ENCODE data around the gene SS18L1.

Gene SS18L1

DNA sequence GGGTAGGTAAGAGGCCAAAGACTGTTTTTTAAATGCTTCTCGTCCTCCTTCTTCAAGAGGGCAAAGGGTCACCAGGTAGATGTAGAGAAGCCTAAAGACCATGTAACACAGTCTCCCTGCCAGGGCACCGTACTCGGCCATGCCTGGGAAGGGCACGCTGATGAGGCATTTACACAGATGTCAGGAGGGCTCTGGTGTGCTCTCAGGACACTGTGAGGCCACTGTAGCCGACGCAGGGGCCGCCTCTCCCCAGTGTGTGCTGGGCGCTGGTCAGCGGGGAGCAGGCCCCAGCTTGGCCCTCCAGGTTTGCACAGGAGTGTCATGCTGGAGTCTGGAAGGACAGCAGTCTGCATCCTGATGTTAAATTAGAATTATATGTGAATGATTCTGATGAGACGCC lies 32.1 kb downstream of the SS18L1 start:
- DNase-seq, result no peak

DNA sequence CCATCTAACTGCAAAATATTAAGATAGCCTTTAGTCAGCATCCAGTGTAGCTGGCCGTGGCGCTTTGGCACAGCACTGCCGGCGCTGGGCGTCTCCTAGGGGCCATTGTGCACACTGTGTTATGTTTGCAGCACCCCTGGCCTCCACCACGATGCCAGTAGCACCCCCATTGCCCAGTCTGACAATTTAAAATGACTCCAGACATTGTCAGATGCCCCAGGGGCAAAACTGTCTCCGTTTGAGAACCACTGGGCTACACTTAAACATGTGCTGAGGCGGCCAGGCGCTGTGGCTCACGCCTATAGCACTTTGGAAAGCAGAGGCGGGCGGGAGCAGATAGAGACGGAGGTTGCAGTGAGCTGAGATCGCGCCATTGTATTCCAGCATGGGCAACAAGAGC lies 33.3 kb downstream of the SS18L1 start:
- no peak for DNase-seq

DNA sequence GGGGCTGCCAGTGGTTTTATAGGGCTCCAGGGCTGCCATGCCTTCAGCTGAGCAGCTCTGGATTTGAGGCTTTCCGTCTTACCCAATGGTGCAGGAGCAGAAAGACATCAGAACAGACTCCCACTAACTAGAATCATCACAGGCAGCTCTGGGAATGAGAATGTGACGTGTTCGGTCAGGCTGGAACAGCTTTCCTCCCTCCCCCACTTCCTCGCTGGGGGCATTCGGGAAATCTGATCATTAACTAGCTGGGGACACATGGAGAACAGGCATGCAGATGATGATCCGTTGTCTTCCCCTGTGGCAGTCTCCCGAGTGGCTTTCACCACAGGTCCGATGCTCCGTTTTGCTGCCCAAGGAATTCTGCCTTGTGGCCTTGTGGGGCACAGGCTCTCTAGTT lies 33.7 kb downstream of the SS18L1 start:
- DNase-seq, result no peak

DNA sequence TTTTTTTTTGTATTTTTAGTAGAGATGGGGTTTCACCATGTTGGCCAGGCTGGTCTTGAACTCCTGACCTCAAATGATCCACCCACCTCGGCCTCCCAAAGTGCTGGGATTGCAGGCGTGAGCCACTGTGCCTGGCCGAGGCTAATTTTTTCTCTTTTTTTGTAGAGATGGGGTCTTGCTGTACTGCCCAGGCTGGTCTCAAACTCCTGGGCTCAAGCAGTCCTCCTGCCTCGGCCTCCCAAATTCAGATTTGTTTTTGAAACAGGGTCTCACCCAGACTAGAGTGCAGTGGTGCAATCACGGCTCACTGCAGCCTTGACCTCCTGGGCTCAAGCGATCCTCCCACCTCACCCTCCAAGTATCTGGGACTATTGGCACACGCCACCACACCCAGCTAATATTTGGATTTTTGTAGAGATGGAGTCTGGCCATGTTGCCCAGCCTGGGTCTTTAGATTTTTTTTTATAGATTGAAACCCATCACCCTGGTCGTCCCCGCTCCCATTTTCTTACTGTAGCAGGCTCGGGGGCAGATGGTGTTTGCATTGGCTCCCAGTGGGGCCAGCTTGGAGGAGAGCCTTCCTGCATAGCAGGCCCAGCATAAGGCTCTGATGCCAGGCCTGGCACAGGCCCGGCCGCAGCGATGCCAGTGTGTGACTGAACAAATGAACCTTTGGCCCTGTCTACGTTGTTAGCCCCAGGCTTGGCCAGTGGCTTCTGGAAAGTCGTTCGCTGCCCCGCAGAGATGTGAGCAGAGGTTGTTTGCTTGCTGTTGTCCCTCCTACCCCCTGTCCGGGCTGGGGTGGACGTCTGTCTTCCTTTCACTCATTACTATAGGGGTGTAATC lies 35.0 kb downstream of the SS18L1 start:
- no peak for DNase-seq

DNA sequence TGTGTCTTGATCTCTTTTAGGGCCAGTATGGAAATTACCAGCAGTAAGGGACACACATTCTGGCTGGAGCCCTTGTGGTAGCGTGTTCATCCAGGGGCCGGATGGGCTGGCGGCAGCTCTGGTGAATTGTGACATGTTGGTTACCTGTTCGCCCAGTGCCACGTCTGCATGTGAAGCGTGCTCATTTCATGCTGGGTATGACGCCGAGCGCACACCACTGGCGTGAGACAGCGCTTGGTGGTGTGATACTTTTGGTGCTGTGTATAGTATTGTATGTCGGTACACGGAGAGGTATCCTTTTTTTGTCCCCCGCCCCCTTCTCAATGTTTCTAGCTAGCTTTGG lies 35.6 kb downstream of the SS18L1 start:
- DNase-seq, result no peak

DNA sequence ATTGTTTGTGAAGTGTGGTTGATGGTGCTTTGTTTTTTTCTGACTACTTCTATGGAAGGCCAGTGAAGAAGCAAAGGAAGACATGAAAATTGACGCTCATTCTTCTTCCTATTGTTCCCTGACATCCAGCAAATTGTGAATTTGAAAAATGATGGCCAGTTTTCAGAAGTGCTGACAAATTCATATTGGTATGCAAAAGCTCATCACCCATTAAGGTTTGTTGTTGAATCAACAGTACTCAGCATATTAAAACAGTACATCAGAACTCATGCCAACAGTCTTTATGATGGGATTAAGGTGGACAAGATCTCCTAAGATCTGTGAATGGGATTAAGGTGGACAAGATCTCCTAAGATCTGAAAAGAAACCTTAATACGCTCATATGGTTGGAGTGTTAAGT lies 38.2 kb downstream of the SS18L1 start:
- no peak for DNase-seq

DNA sequence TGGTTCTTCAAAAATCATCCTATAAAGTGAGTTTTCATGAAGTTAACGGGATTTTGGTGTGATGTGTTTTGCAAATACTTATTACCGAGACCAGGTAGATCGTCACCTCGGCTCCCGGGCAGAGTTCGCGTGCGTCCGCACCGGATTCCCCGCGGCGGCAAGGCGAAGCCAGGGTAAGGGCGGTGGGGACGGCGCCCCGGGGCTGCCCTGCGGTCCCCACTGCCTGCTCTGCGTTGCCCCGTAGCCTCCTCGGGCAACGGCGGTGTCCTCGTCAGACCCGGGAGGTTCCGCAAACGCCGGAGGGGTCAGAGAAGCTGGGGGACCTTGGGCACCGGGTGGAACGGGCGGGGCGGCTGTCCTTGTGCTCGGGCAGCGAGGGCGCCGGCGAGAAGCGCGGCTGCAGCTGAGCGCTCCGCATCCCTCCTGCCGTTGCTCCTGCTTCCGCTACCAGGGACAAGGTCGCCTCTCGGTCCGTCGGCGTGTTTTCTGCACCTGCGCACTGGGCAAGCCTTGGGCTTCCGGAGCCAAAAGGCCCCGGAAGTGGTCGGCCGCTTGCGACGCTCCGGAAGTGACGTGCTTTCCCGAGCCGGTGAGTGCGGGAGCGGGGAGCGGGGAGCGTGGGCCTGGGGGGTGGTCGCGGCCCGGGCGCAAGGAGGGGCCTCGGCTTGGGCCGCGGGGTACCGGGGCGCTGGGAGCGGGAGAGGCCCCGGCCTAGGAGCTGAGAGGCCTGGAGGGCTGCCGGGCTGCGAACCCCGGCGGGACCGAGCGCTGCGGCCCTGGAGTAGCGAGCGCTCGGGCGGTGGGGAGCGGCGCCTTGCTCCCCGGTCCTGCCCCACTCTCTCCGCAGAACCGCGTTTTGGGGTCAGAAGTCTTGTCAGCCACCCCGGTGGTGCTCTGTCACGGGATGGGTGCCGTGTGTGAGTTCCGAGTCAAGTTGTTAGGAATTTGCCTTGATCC lies 39.2 kb downstream of the SS18L1 start, which contains the start of gene MTG2:
Gene MTG2, plus strand, starts transcription at position 560 of the 957 bp plus-strand sequence. CDS start 10,393 bp downstream, outside the sequence.
- DNase-seq, result peak; percentile 99

DNA sequence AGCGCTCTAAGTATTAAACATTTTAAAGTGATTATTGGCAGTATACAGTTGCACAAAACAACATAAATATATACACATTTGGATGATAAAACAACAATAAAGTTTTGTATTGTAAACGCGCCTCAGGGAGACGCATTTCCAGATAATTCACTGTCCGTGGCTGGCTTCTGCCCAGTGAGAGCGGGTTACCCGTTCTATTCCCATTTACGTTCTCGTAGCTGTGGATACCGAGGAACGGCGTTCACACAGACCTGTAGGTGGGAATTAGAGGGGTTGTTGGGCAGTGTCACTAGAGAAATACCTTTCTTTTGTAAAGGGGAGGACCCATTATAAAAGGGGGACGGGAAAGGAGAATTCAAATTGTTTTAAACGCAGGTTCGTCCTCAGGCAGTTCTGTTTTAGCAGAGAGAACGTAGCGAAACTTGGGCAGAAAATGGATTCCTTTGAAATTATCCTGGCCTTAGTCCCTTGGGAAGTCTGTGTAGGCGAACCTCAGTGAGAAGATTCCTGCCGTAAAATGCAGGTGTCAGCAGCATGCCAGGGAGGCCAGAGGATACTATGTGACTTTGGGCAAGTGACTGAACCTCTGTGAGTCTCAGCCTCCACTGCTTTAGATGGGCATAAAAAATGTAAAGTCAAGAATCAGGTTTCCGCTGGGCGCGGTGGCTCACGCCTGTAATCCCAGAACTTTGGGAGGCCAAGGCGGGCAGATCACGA lies 40.0 kb downstream of the SS18L1 start:
- peak; percentile 20 for DNase-seq

DNA sequence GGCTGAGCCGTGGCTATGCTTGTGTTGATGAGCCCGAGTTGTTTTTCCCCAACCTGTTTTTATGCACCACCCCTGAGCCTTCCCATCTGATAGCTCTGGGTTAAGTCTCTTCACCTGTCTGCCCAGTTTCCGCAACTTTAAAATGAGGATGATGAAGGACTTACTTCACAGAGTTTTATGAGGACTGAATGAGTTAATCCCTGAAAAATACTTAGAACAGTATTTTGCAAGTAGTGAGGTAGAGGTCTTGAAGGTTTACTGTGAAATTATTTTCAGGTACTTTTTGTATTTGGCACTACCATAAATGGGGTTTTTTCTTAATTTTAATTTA lies 42.5 kb downstream of the SS18L1 start:
- DNase-seq, result no peak

DNA sequence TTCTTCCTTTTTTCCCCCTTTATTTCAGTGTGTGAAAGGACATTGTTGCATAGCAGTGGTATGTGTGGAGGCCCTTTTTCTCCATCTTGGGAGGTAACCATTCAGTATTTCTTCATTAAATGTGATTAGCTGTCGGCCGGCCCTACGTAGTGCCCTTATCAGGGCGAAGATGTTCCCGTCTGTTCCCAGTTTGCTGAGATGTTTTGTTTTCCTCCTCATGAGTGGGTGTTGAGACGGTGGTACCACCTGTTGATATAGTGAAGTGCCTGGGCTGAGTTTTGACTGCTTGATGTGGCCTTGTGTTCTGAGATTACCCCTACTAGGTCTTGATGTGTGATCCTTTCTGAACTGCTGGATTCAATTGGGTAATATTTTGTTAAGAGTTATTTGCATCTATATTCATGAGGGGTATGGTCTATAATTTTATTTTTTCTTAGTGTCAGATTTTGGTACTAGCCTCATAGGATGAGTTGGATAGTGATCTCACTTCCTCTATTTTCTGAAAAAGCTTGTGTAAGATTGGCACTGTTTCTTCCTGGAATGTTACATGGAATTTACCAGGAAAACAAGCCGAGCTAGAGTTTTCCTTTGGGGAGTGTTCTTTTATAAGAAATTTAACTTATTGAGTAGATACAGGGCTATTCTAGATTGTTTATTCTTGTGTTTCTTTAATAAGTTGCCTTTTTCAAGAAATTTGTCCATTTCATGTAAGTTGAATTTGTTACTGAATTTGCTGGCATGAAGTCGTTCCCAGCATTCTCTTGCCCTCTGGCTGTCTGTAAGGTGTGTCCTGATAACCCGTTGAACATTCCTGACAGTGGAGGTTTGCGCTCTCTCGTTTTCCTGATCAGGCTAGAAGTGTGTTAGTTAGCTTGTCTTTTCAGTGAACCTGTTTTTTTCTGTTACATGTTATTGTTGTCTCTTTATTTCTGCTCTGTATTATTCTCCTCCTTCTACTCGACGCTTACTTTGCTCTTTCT lies 43.6 kb downstream of the SS18L1 start:
- no peak for DNase-seq

DNA sequence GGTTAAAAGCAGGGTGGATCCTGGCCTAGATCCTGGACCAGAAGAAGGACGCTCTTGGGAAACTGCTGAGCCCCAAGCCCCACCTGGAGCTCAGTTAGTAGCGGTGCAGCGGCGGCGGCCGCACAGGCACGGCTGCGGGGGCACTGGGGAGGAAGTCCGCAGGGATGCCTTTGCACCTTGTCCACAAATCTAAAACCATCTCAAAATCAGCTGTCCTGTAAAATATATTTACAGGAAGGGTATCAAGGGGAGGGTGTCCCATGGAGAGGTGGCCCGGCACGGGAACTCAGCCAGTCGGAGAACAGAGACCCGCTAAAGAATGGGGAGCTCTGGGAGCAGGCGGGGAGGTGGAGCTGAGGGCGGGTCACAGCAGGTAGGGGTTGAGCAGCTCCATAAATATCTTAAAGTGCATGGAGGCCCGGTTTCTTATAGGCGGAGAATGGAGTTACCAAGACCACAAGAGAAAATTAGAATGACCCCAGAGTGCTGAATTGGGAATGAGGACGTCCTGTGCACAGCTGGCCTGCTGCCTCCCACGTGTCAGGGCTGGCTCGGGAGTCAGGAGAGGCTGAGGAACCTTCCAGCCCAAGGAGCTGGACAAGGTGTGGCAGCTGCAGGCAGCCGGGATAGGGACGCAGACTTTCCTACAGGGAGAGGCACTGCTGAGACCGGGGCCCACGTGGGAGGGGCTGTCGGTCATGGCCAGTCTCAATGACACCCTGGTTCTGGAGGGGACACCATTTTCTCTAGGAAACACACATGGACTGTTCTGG lies 47.3 kb downstream of the SS18L1 start:
- no peak for DNase-seq

DNA sequence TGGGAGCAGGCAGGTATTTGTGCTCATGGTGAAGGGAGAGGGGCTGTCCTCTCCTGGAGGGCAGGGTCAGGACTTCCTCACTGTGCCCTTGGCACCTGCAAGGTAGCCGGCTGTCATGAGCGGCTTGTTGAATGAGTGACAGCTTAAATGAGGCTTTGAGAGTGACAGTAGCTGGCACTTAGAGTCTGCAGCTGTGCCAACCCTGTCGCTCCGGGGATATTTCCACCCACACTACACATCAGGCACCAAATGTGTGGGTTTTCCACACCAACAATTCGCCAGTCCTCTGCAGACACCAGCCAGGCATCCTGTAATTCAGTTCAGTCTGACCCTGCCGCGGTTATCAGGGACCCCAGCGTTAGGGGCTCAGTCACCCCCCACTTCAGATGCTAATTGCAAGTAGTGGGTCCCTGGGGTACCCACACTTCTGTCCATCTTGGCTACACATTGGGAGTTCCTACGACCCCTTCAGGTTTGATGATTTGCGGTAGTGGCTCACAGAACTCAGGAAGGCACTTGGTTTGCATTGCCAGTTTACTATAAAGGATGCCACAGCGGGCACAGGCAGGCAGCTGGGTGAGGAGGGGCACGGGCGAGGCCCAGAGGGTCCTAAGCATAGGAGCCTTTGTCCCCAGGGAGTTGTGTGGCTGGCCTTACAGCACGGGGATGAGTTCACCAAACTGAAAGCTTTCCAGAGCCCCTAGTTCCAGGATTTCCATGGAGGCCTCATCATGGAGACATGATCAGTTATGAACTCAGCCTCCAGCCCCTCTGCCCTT lies 48.4 kb downstream of the SS18L1 start:
- DNase-seq, result no peak

DNA sequence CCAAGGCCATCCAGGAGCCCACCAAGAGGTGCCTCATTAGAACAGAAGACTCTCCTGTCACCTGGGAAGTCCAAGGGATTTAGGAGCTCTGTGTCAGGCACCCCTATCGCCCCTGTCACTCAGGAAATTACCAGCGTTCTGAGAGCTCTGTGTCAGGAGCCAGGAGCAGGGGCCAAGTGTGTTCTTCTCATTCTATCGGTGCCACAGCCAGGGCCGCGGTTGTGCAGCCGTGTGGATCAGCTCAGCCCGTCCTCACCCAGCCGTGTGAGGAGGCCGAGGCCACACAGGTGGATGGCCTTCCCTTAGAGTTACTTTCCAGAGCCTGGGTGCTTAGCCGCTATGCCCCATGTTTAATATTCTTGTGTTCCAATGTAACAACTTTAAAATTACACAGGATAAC lies 49.1 kb downstream of the SS18L1 start:
- DNase-seq, result no peak

DNA sequence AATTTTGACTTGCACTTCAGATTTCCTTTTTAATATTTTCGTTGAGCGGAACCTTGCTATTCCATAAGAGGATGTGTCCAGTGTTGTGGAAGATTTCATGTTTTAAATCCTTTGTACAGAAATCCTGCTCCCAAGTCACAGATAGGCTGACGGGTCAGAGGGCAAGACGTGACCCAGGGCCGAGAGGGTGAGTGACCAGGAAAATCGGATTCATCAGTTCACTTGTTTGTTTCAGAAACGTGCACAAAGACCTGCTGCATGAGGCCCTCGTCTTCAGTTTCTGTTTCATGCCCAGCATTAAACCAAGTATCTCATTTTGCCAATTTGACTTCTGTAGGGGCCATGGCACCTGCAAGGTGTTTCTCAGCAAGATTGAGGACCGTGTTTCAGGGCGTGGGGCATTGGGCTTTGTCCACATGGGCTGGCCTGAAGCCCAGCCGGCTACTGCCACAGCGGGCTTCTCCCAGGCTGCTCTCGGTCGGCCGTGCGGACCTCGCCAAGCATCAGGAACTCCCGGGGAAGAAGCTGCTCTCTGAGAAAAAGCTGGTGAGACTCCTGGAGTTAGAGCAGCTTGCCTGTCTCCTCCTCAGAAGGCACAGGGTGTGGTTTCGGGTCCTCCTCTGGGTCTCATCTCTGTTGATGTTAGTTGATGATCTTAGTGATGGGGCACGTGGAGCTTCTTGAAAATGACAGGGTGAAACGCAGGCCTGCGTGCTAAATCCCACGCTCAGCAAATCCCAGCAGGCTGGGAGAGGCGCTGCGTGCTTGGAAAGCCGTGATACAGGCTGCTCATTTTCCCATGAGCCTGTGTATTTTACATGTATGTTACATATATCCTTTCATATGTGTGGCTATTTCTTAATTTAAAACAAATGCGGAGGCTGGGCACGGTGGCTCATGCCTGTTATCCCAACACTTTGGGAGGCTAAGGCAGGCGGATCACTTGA lies 49.8 kb downstream of the SS18L1 start:
- DNase-seq, result no peak

DNA sequence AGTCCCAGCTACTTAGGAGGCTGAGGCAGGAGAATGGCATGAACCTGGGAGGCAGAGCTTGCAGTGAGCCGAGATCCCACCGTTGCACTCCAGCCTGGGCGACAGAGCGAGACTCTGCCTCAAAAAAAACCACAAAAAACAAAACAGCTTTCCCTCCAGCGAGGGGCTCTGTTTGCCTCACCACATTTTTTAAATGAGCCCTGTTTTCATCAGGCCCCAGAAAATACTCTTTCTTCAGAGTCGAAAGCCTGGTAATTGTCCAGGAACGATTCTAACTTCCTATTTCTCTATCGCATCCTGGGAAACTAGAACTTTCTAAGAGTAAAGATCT lies 51.5 kb downstream of the SS18L1 start:
- DNase-seq, result no peak

DNA sequence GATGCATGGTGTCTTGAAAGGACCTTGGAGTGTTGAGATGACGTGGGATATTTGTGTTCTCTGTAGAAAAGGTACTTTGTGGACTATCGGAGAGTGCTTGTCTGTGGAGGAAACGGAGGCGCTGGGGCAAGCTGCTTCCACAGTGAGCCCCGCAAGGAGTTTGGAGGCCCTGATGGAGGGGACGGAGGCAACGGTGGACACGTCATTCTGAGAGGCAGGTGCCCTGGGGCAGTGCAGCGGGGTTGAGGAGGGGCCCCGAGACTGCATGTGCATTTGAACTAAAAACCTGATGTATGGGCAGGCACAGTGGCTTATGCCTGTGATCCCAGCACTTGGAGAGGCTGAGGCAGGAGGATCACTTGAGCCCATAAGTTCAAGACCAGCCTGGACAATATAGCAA lies 52.2 kb downstream of the SS18L1 start:
- no peak for DNase-seq

DNA sequence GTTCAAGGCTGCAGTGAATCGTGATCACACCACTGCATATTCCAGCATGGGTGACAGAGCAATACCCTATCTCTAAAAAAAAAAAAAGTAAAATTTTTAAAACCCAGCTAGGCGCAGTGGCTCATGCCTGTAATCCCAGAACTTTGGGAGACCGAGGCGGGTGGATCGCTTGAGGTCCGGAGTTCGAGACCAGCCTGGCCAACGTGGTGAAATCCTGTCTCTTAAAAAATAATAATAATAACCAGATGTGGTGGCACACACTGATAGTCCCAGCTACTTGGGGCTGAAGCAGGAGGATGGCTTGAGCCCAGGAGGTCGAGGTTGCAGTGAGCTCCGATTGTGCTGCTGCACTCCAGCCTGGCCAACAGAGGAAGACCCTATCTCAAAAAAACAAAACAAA lies 52.7 kb downstream of the SS18L1 start:
- no peak for DNase-seq

DNA sequence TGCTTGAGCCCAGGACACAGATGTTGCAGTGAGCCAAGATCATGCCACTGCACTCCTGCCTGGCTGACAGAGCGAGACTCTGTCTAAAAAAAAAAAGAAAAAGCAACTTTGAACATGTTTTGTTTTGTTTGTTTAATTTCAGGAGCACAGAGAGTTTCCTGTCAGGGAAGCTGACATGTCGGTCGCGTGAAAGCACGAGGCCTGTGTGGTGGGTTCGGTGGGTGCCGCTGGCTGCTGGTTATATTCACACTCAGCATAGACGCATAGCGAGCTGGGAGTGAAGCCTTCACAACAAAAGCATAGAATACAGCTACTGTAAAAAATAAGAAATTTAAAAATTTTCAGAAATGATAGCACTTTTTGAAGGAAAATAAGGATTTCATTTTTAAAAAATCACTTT lies 53.7 kb downstream of the SS18L1 start:
- no peak for DNase-seq

DNA sequence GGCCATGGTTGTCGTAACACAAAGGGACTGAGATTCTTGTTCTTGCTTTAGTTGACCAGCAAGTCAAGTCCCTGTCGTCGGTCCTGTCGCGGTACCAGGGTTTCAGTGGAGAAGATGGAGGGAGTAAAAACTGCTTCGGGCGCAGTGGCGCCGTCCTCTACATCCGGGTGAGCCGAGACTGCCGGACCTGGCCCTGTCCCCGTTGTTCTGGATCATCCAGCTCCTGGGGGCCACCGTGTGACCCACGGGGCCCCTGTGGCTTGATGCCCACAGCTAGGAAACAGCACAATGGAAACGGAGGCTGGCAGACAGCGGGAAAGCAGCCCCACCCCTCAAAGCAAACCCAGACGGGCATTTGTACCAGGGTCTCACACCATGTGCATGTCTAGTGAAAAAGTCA lies 54.2 kb downstream of the SS18L1 start:
- no peak for DNase-seq

DNA sequence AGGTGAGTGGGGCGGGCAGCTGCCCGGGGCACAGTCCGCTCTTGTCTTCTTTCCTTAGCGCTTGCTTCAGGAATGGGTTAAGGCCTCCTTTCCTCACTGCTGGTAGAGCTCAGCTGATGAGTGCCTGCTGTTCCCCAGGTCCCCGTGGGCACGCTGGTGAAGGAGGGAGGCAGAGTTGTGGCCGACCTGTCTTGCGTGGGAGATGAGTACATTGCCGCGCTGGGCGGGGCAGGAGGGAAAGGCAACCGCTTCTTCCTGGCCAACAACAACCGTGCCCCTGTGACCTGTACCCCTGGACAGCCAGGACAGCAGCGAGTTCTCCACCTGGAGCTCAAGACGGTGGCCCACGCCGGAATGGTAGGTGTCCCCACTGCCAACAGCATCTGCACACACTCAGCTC lies 54.9 kb downstream of the SS18L1 start:
- no peak for DNase-seq

All from hematopoietic multipotent progenitor cell treated with erythropoietin and hydrocortisone succinate and interleukin-3 and kit ligand, for 4 days (in vitro differentiated cells).